Measurements from ENCODE around the gene SMC1A. TPM values are rescaled to one million over a fixed set of nuclear protein-coding genes. Genes with fewer than 3 reads are reported as not detected.

Gene SMC1A
- total and polyA plus RNA-seq, 10 of the 15 experiments (the other 5 are each of a cell fraction or from before 2014, with no cell fraction given): 25.6 to 158 (median 78.0) TPM

GRCh38 chrX:53456254-53456653 lies 33.8 kb upstream of the SMC1A start:
- Histone ChIP-seq H3K4me3 (no peak overlapping the region), H3K4me1 (ENCODE audit: control insufficient read depth, insufficient read depth, low read length) (no peaks in the 10 kb centered on the region), H3K9ac (ENCODE audit: control insufficient read depth, insufficient read depth, low read length) (no peak overlapping the region), H4K20me1 (ENCODE audit: control insufficient read depth, insufficient read depth) (no peaks in the 10 kb centered on the region), H3K36me3 (ENCODE audit: control insufficient read depth in 2 of 2, insufficient read depth in 2 of 2, low read length in 1 of 2) (no peaks in the 10 kb centered on the region), H3K27ac (ENCODE audit: control insufficient read depth, insufficient read depth) (no peak overlapping the region), H2AFZ (ENCODE audit: control insufficient read depth, low read depth, low read length) (no peak overlapping the region), H3K9me3 (replicated peaks; ENCODE audit: control insufficient read depth, insufficient read depth, low read length) (no peaks in the 10 kb centered on the region), H3K27me3 (replicated peaks in 1 of 2; ENCODE audit: control insufficient read depth in 2 of 2, insufficient read depth in 2 of 2, low read length in 1 of 2) (no peaks in the 10 kb centered on the region), H3K4me2 (ENCODE audit: control insufficient read depth, insufficient read depth) (no peak overlapping the region), H3K79me2 (ENCODE audit: control insufficient read depth, insufficient read depth, low read length) (no peaks in the 10 kb centered on the region)
- DNase-seq (ENCODE audit: low read depth, low spot score) (no peak), ATAC-seq (no peak), FAIRE-seq (no peak)
- no peak for TF ChIP-seq CEBPB (IDR thresholded peaks at IDR 0.05; ENCODE audit: borderline replicate concordance in 1 of 2, low read depth in 2 of 2, low read length in 2 of 2)
- no peak for TF ChIP-seq NKRF (conservative IDR thresholded peaks at IDR 0.05)
- no peak for TF ChIP-seq MYC (IDR thresholded peaks at IDR 0.05; ENCODE audit: insufficient read depth, insufficient read length, insufficient replicate concordance, low read length, severe bottlenecking)
- no peak for TF ChIP-seq SUZ12 (IDR thresholded peaks at IDR 0.05; ENCODE audit: unreplicated experiment)
- TF ChIP-seq LARP7 (IDR thresholded peaks at IDR 0.05): no peak
- TF ChIP-seq NFXL1 (IDR thresholded peaks at IDR 0.05; ENCODE audit: borderline replicate concordance): no peak
- no peak for TF ChIP-seq BCL3 (IDR thresholded peaks at IDR 0.05; ENCODE audit: borderline replicate concordance, insufficient read depth, low read depth, low read length, poor library complexity, severe bottlenecking)
- TF ChIP-seq GATAD2B (conservative IDR thresholded peaks at IDR 0.05; ENCODE audit: low read depth): no peak
- no peak for TF ChIP-seq IKZF1 (conservative IDR thresholded peaks at IDR 0.05)
- TF ChIP-seq NR2F1 (conservative IDR thresholded peaks at IDR 0.05): no peak
- no peak for TF ChIP-seq SKIL (IDR thresholded peaks at IDR 0.05; ENCODE audit: low read depth, poor library complexity, severe bottlenecking)
- no peak for TF ChIP-seq EED (IDR thresholded peaks at IDR 0.05; ENCODE audit: low read depth)
- no peak for TF ChIP-seq NR2C2 (IDR thresholded peaks at IDR 0.05; ENCODE audit: borderline replicate concordance, control insufficient read depth, insufficient read length, low read depth)
- no peak for TF ChIP-seq SMAD5 (IDR thresholded peaks at IDR 0.05; ENCODE audit: low read depth)
- no peak for TF ChIP-seq TAF1 (IDR thresholded peaks at IDR 0.05; ENCODE audit: borderline replicate concordance, low read depth, low read length)
- TF ChIP-seq STAT1 (conservative IDR thresholded peaks at IDR 0.05): no peak
- TF ChIP-seq, protein P1, sequence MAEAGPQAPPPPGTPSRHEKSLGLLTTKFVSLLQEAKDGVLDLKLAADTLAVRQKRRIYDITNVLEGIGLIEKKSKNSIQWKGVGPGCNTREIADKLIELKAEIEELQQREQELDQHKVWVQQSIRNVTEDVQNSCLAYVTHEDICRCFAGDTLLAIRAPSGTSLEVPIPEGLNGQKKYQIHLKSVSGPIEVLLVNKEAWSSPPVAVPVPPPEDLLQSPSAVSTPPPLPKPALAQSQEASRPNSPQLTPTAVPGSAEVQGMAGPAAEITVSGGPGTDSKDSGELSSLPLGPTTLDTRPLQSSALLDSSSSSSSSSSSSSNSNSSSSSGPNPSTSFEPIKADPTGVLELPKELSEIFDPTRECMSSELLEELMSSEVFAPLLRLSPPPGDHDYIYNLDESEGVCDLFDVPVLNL (IDR thresholded peaks at IDR 0.05; ENCODE audit: low read depth, low read length): no peak
- no peak for TF ChIP-seq SIN3A (IDR thresholded peaks at IDR 0.05; ENCODE audit: low read depth, low read length)
- TF ChIP-seq BRCA1 (IDR thresholded peaks at IDR 0.05; ENCODE audit: low read depth, low read length): no peak
- WGBS (ENCODE audit: insufficient coverage, insufficient replicate concordance, low lambda C conversion rate, missing lambda C conversion rate): 41% methylated on average over 3 of the region's 3 CpGs
- ChIA-PET CTCF (interaction anchor here (4.2 kb wide), 1 partner anchor 26 kb away, joined by 13 read pairs; no protein-coding TSS in a partner anchor), RAD21 (ENCODE audit: unreplicated experiment) (no interaction called here), POLR2A (no interaction called here), SMC1A (ENCODE audit: uncharacterized antibody, unreplicated experiment) (interaction anchor here (1.4 kb wide), 1 partner anchor 18 kb away, joined by 3 read pairs; no protein-coding TSS in a partner anchor)
- in situ Hi-C loops (cut with MboI): no loop called here
- no TSS peak for BruUV-seq (replicated peaks)
- intact Hi-C loops (cut with micrococcal nuclease; ENCODE audit: unreplicated experiment): no loop called here
